Panc1 (cell line): Measurements from ENCODE around the gene HSH2D. TPM values are rescaled to one million over a fixed set of nuclear protein-coding genes. Genes with fewer than 3 reads are reported as not detected.

Experiments
- ATAC-seq: fragments of 200-7000 bp; cut with Tn5 transposase; 2 replicates; pipeline ENCODE4 v1.9.1; 2020; ENCODE audit warnings: mild to moderate bottlenecking, moderate library complexity
- BruUV-seq: library from RNA; stranded (reverse); fragments of 400-500 nt; replicated peaks from 2 replicates; lab custom pipeline; 2021; lab: Mats Ljungman, UMichigan
- CTCF ChIA-PET: fragments of 300-600 bp; sonication (Branson Sonifier 250); formaldehyde crosslinking; loops from one replicate; lab custom pipeline; 2022; ENCODE audit warnings: antibody characterized with exemption; lab: Charles Lee
- POLR2A ChIA-PET: fragments of 300-600 bp; sonication (Branson Sonifier 250); formaldehyde crosslinking; loops from one replicate; lab custom pipeline; 2022; ENCODE audit warnings: antibody characterized with exemption; lab: Charles Lee
- DNase-seq: peaks from one replicate; pipeline ENCODE4 v3.0.0-alpha.2; 2010; ENCODE audit warnings: low read depth, low spot score
- H3K27ac ChIP-seq: 2 replicates; pipeline ENCODE4 v1.5.1; 2011; ENCODE audit warnings: mild to moderate bottlenecking, low read length, inconsistent platforms
- H3K27me3 ChIP-seq: fragments of 200-500 bp; sonication (Bioruptor generic); 2 replicates; pipeline ENCODE4 v1.6.0; 2014; ENCODE audit warnings: low read length, inconsistent platforms; ENCODE audit not compliant: control insufficient read depth, insufficient read depth
- H3K36me3 ChIP-seq: fragments of 200-500 bp; sonication (Bioruptor generic); 2 replicates; pipeline ENCODE4 v1.5.1; 2014; ENCODE audit warnings: inconsistent platforms, mild to moderate bottlenecking, low read length, moderate library complexity; ENCODE audit not compliant: control insufficient read depth, insufficient read depth
- H3K4me1 ChIP-seq: 2 replicates; pipeline ENCODE4 v1.5.1; 2011; ENCODE audit warnings: inconsistent platforms, mild to moderate bottlenecking, low read length, moderate library complexity; ENCODE audit not compliant: control insufficient read depth, insufficient read depth
- H3K4me3 ChIP-seq, 2 experiments: 2 replicates each; pipeline ENCODE4 v1.5.1; 2011 to 2012; ENCODE audit warnings: low read depth in 2 of 2, low read length in 2 of 2, mild to moderate bottlenecking in 2 of 2, inconsistent platforms in 1 of 2, moderate library complexity in 1 of 2
- H3K9me3 ChIP-seq: fragments of 200-500 bp; sonication (Bioruptor generic); 2 replicates; pipeline ENCODE4 v1.5.1; 2014; ENCODE audit warnings: low read depth, mild to moderate bottlenecking, inconsistent platforms, low read length, moderate library complexity; ENCODE audit not compliant: control insufficient read depth, insufficient read depth
- CTCF ChIP-seq: fragments of 450-650 bp; IDR thresholded peaks from 2 replicates; pipeline ENCODE4 v1.5.1; 2017; ENCODE audit warnings: mild to moderate bottlenecking
- POLR2AphosphoS5 ChIP-seq: IDR thresholded peaks from 2 replicates; pipeline ENCODE4 v1.6.1; 2012; ENCODE audit warnings: mild to moderate bottlenecking, low read depth, low read length, moderate library complexity
- REST ChIP-seq, 2 experiments: IDR thresholded peaks; 2 replicates each; pipeline ENCODE4 v1.6.1; 2011 to 2012; ENCODE audit warnings: low read depth in 2 of 2, control low read depth in 1 of 2, low read length in 1 of 2, mild to moderate bottlenecking in 1 of 2, moderate library complexity in 1 of 2; ENCODE audit not compliant: insufficient read depth in 1 of 2
- SIN3A ChIP-seq: IDR thresholded peaks from 2 replicates; pipeline ENCODE4 v1.6.1; 2012; ENCODE audit warnings: low read depth, mild to moderate bottlenecking, low read length, moderate library complexity, borderline replicate concordance; ENCODE audit not compliant: insufficient read depth
- TCF7L2 ChIP-seq: IDR thresholded peaks from 2 replicates; pipeline ENCODE4 v1.6.1; 2011; ENCODE audit warnings: mild to moderate bottlenecking, low read depth, low read length, inconsistent platforms
- in situ Hi-C: cut with HindIII; loops from 2 replicates; pipeline ENCODE4 v1.10.0; 2016; ENCODE audit warnings: low sequenced_read_pairs, low pct_unique_long_range_greater_than_20kb
- intact Hi-C: fragments of 100-400 bp; cut with micrococcal nuclease; formaldehyde crosslinking; loops from one replicate; pipeline ENCODE4 v1.10.0; 2022; ENCODE audit not compliant: unreplicated experiment
- total RNA-seq: library from RNA; stranded (reverse); gene quantifications from one replicate; pipeline ENCODE4 v1.2.1, GENCODE V29; 2021; ENCODE audit not compliant: unreplicated experiment

Gene HSH2D
- total RNA-seq, 1 experiment from 2014 or later: not detected

- in situ Hi-C loops: no loop called here
- Histone ChIP-seq H3K4me1 (peaks cover 3% of the 10 kb centered on the region; the same call in 1 of the 2 replicates), H3K9me3 (no peaks in the 10 kb centered on the region), H3K36me3 (peaks cover 5% of the 10 kb centered on the region; the same call in 1 of the 2 replicates), H3K4me3 (no peak overlapping the region), H3K27ac (no peak overlapping the region; the same call in 1 of the 2 replicates), H3K27me3 (no peaks in the 10 kb centered on the region)
- TF ChIP-seq POLR2AphosphoS5 (no peak), TCF7L2 (no peak), SIN3A (no peak), CTCF (no peak), REST (IDR thresholded peaks at IDR 0.05; ENCODE audit: insufficient read depth in 1 of 2, low read depth in 2 of 2, low read length in 1 of 2) (no peak)
- no TSS peak for BruUV-seq
- DNase-seq (no peak), ATAC-seq (no peak)
- intact Hi-C loops: no loop called here
- ChIA-PET CTCF (no interaction called here), POLR2A (no interaction called here)
Observed at GRCh38 chr19:16100524-16100923, 43.0 kb upstream of the HSH2D start.

GRCh38 chr19:16104722-16105121 lies 38.8 kb upstream of the HSH2D start:
- Histone ChIP-seq H3K27me3 (no peaks in the 10 kb centered on the region), H3K36me3 (no peaks in the 10 kb centered on the region; the same call in 1 of the 2 replicates), H3K9me3 (no peaks in the 10 kb centered on the region), H3K27ac (no peak overlapping the region), H3K4me3 (no peak overlapping the region), H3K4me1 (no peaks in the 10 kb centered on the region; the same call in 1 of the 2 replicates)
- no peak for ATAC-seq
- intact Hi-C loops (no loop called here), in situ Hi-C loops (no loop called here)
- POLR2A ChIA-PET: no interaction called here
- CTCF ChIA-PET: no interaction called here
- TF ChIP-seq CTCF (no peak), REST (IDR thresholded peaks at IDR 0.05; ENCODE audit: insufficient read depth in 1 of 2, low read depth in 2 of 2, low read length in 1 of 2) (no peak), SIN3A (no peak), POLR2AphosphoS5 (no peak), TCF7L2 (no peak)
- no TSS peak for BruUV-seq
- no peak for DNase-seq
